Activated naive CD4-positive, alpha-beta T cell treated with anti-CD3 and anti-CD28 coated beads, Interleukin-2, amount 10 ng/mL, durations not matched to agents 7 days and 5 days (primary cell): ENCODE results near the gene IFFO2.

ENCODE experiments used
- CTCF ChIA-PET: fragments of 350-600 bp; sonication (Branson Sonifier 250); formaldehyde crosslinking; loops from one replicate; lab custom pipeline; 2021; ENCODE audit warnings: antibody characterized with exemption; lab: Charles Lee
- DNase-seq: peaks from one replicate; pipeline ENCODE4 v3.0.0-alpha.2; 2020
- H3K27ac Mint-ChIP-seq: one replicate; pipeline ENCODE4 v1.8.0; 2021; ENCODE audit warnings: mild to moderate bottlenecking, moderate library complexity, mixed read lengths
- H3K27me3 Mint-ChIP-seq: one replicate; pipeline ENCODE4 v1.8.0; 2021; ENCODE audit warnings: mild to moderate bottlenecking, mixed read lengths
- H3K36me3 Mint-ChIP-seq: one replicate; pipeline ENCODE4 v1.8.0; 2021; ENCODE audit warnings: mixed read lengths
- H3K4me1 Mint-ChIP-seq: one replicate; pipeline ENCODE4 v1.8.0; 2021; ENCODE audit warnings: mixed read lengths
- H3K4me3 Mint-ChIP-seq: one replicate; pipeline ENCODE4 v1.8.0; 2021; ENCODE audit warnings: mild to moderate bottlenecking, moderate library complexity, mixed read lengths
- H3K9me3 Mint-ChIP-seq: one replicate; pipeline ENCODE4 v1.8.0; 2021; ENCODE audit warnings: mixed read lengths

Gene IFFO2

GRCh38 chr1:18929686-18930085 is 26.8 kb downstream of the IFFO2 start:
- peaks cover 67% of the 10 kb centered on the region for H3K4me1 Mint-ChIP-seq
- DNase-seq = no peak

GRCh38 chr1:18928985-18929384 is 27.5 kb downstream of the IFFO2 start:
- peak overlapping the region; percentile 100 for H3K27ac Mint-ChIP-seq
- CTCF ChIA-PET = interaction anchor here (3.3 kb wide), 1 partner anchor 22 kb away, joined by 30 read pairs; no protein-coding TSS in a partner anchor
- H3K4me1 Mint-ChIP-seq = peaks cover 70% of the 10 kb centered on the region
- peaks cover 2% of the 10 kb centered on the region for H3K9me3 Mint-ChIP-seq
- no peak overlapping the region for H3K4me3 Mint-ChIP-seq
- H3K36me3 Mint-ChIP-seq = peaks cover 2% of the 10 kb centered on the region
- H3K27me3 Mint-ChIP-seq = no peaks in the 10 kb centered on the region
- DNase-seq = no peak

More at GRCh38 chr1:18929686-18930085, 26.8 kb downstream of the IFFO2 start:
- Mint-ChIP-seq H3K36me3 (peaks cover 2% of the 10 kb centered on the region), H3K27ac (peak overlapping the region; percentile 12), H3K27me3 (no peaks in the 10 kb centered on the region), H3K9me3 (peaks cover 2% of the 10 kb centered on the region), H3K4me3 (no peak overlapping the region)
- CTCF ChIA-PET = no interaction called here

GRCh38 chr1:18928406-18928805 is 28.1 kb downstream of the IFFO2 start:
- CTCF ChIA-PET = interaction anchor here (1.3 to 3.3 kb wide), 6 partner anchors 16 to 27 kb away, joined by 4 to 30 read pairs (median 11); no protein-coding TSS in a partner anchor

GRCh38 chr1:18927654-18928272 is 28.7 kb downstream of the IFFO2 start:
- H3K27me3 Mint-ChIP-seq = no peaks in the 10 kb centered on the region
- H3K27ac Mint-ChIP-seq = peak overlapping the region; percentile 100
- peaks cover 79% of the 10 kb centered on the region for H3K4me1 Mint-ChIP-seq
- CTCF ChIA-PET = interaction anchor here (0.9 to 3.3 kb wide), 9 partner anchors 13 to 28 kb away, joined by 3 to 30 read pairs (median 7); no protein-coding TSS in a partner anchor
- peaks cover 2% of the 10 kb centered on the region for H3K9me3 Mint-ChIP-seq
- peak; percentile 58 for DNase-seq
- peak overlapping the region; percentile 85 for H3K4me3 Mint-ChIP-seq
- H3K36me3 Mint-ChIP-seq = peaks cover 2% of the 10 kb centered on the region

More at GRCh38 chr1:18928406-18928805, 28.1 kb downstream of the IFFO2 start:
- H3K27me3 Mint-ChIP-seq = no peaks in the 10 kb centered on the region
- H3K27ac Mint-ChIP-seq = peak overlapping the region; percentile 100
- peaks cover 73% of the 10 kb centered on the region for H3K4me1 Mint-ChIP-seq
- H3K4me3 Mint-ChIP-seq = peak overlapping the region; percentile 85
- DNase-seq = no peak
- peaks cover 2% of the 10 kb centered on the region for H3K36me3 Mint-ChIP-seq
- H3K9me3 Mint-ChIP-seq = peaks cover 2% of the 10 kb centered on the region

GRCh38 chr1:18927082-18927653 is 29.3 kb downstream of the IFFO2 start:
- peak; percentile 58 for DNase-seq
- CTCF ChIA-PET = interaction anchor here (0.9 to 3.3 kb wide), 10 partner anchors 13 to 178 kb away, joined by 3 to 30 read pairs (median 6); no protein-coding TSS in a partner anchor
- H3K9me3 Mint-ChIP-seq = peaks cover 2% of the 10 kb centered on the region
- peaks cover 74% of the 10 kb centered on the region for H3K4me1 Mint-ChIP-seq
- H3K36me3 Mint-ChIP-seq = peaks cover 2% of the 10 kb centered on the region
- peak overlapping the region; percentile 85 for H3K4me3 Mint-ChIP-seq
- H3K27ac Mint-ChIP-seq = peak overlapping the region; percentile 100
- H3K27me3 Mint-ChIP-seq = no peaks in the 10 kb centered on the region

- no peaks in the 10 kb centered on the region for H3K27me3 Mint-ChIP-seq
Observed at GRCh38 chr1:18926315-18927081, 30.0 kb downstream of the IFFO2 start.

GRCh38 chr1:18925279-18925678 is 31.2 kb downstream of the IFFO2 start:
- H3K4me1 Mint-ChIP-seq = peaks cover 72% of the 10 kb centered on the region

More at GRCh38 chr1:18926315-18927081, 30.0 kb downstream of the IFFO2 start:
- Mint-ChIP-seq H3K36me3 (peaks cover 2% of the 10 kb centered on the region), H3K4me3 (peak overlapping the region; percentile 85), H3K27ac (peak overlapping the region; percentile 100), H3K9me3 (peaks cover 2% of the 10 kb centered on the region), H3K4me1 (peaks cover 73% of the 10 kb centered on the region)
- CTCF ChIA-PET = interaction anchor here (0.7 to 3.3 kb wide), 8 partner anchors 12 to 179 kb away, joined by 3 to 30 read pairs (median 6); no protein-coding TSS in a partner anchor
- peak; percentile 91 for DNase-seq

GRCh38 chr1:18924221-18924691 is 32.2 kb downstream of the IFFO2 start:
- H3K4me3 Mint-ChIP-seq = peak overlapping the region; percentile 28
- peak; percentile 37 for DNase-seq
- H3K36me3 Mint-ChIP-seq = peaks cover 2% of the 10 kb centered on the region
- H3K27ac Mint-ChIP-seq = peak overlapping the region; percentile 42
- H3K4me1 Mint-ChIP-seq = peaks cover 64% of the 10 kb centered on the region
- H3K9me3 Mint-ChIP-seq = peaks cover 2% of the 10 kb centered on the region
- CTCF ChIA-PET = interaction anchor here (0.7 to 5.2 kb wide), 10 partner anchors 11 to 189 kb away, joined by 3 to 30 read pairs (median 4); no protein-coding TSS in a partner anchor
- H3K27me3 Mint-ChIP-seq = no peaks in the 10 kb centered on the region

More at GRCh38 chr1:18925279-18925678, 31.2 kb downstream of the IFFO2 start:
- H3K9me3 Mint-ChIP-seq = peaks cover 2% of the 10 kb centered on the region
- H3K27ac Mint-ChIP-seq = peak overlapping the region; percentile 42
- CTCF ChIA-PET = interaction anchor here (2.4 to 3.0 kb wide), 2 partner anchors 12 to 17 kb away, joined by 15 to 29 read pairs; no protein-coding TSS in a partner anchor
- no peak for DNase-seq
- no peaks in the 10 kb centered on the region for H3K27me3 Mint-ChIP-seq
- peaks cover 2% of the 10 kb centered on the region for H3K36me3 Mint-ChIP-seq
- no peak overlapping the region for H3K4me3 Mint-ChIP-seq

- H3K4me3 Mint-ChIP-seq = peak overlapping the region; percentile 3
- peaks cover 2% of the 10 kb centered on the region for H3K36me3 Mint-ChIP-seq
- peak; percentile 46 for DNase-seq
- H3K27ac Mint-ChIP-seq = peak overlapping the region; percentile 1
- H3K9me3 Mint-ChIP-seq = peaks cover 2% of the 10 kb centered on the region
- H3K27me3 Mint-ChIP-seq = no peaks in the 10 kb centered on the region
- peaks cover 60% of the 10 kb centered on the region for H3K4me1 Mint-ChIP-seq
- CTCF ChIA-PET = interaction anchor here (0.7 to 5.2 kb wide), 12 partner anchors 10 to 190 kb away, joined by 3 to 30 read pairs (median 4); no protein-coding TSS in a partner anchor
Observed at GRCh38 chr1:18923756-18924211, 32.7 kb downstream of the IFFO2 start.

GRCh38 chr1:18922848-18923755 is 33.4 kb downstream of the IFFO2 start:
- CTCF ChIA-PET = interaction anchor here (0.7 to 5.2 kb wide), 16 partner anchors 8 to 190 kb away, joined by 3 to 30 read pairs (median 4); no protein-coding TSS in a partner anchor
- Mint-ChIP-seq H3K4me1 (peaks cover 53% of the 10 kb centered on the region), H3K27me3 (no peaks in the 10 kb centered on the region), H3K4me3 (peak overlapping the region; percentile 3), H3K36me3 (peaks cover 2% of the 10 kb centered on the region), H3K9me3 (peaks cover 2% of the 10 kb centered on the region), H3K27ac (no peak overlapping the region)
- no peak for DNase-seq

GRCh38 chr1:18922319-18922726 is 34.2 kb downstream of the IFFO2 start:
- Mint-ChIP-seq H3K9me3 (peaks cover 2% of the 10 kb centered on the region), H3K4me1 (peaks cover 47% of the 10 kb centered on the region), H3K27me3 (no peaks in the 10 kb centered on the region), H3K4me3 (no peak overlapping the region), H3K27ac (no peak overlapping the region), H3K36me3 (peaks cover 2% of the 10 kb centered on the region)
- DNase-seq = no peak
- CTCF ChIA-PET = interaction anchor here (0.6 to 5.2 kb wide), 13 partner anchors 9 to 153 kb away, joined by 3 to 30 read pairs (median 4); partner anchors contain the start of gene IFFO2

- no peak overlapping the region for H3K27ac Mint-ChIP-seq
- peaks cover 2% of the 10 kb centered on the region for H3K9me3 Mint-ChIP-seq
- no peak overlapping the region for H3K4me3 Mint-ChIP-seq
- H3K4me1 Mint-ChIP-seq = peaks cover 41% of the 10 kb centered on the region
- H3K27me3 Mint-ChIP-seq = no peaks in the 10 kb centered on the region
- DNase-seq = no peak
- peaks cover 2% of the 10 kb centered on the region for H3K36me3 Mint-ChIP-seq
- CTCF ChIA-PET = interaction anchor here (0.6 to 5.2 kb wide), 17 partner anchors 9 to 192 kb away, joined by 3 to 30 read pairs (median 4); partner anchors contain the start of gene IFFO2
Observed at GRCh38 chr1:18921516-18922251, 34.8 kb downstream of the IFFO2 start.
